ENCODE measurements around the gene GFPT2.

GFPT2 gene

DNA sequence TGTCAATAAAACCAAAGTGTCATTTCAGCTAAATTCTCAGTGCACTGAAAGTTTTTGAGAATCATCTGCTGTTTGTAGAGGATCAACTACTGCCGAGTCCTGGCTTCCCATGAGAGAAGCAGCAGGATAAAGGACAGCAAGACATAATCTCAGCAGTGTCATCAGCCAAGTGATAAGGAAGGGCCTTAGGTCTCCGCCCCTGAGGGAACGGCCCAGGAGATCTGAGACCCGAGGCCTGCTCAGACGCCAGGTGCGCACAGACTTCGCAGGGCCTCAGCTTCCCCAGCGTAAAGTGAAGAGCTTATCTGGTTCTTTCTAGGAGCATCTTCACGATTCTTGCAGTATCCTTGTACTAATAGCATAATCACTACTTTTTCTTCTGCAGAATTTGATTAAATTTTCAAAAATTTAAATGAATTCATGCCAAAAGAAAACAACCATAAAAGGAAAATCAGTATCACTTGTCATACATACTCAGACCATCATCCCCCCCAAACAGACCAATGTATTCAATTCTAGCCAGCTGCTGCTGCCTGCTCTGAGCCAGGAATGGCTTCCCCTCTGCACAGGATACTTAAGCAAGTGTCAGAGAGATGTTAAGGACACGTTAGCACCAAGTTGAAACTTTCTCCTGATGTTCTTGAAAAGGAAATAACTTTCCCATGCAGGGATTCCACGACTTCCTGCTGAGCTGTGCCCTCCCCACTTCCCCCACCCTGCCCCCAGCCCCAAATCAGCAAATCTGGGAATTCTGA is 2.2 kb downstream of the GFPT2 start:
- no peak for DNase-seq

DNA sequence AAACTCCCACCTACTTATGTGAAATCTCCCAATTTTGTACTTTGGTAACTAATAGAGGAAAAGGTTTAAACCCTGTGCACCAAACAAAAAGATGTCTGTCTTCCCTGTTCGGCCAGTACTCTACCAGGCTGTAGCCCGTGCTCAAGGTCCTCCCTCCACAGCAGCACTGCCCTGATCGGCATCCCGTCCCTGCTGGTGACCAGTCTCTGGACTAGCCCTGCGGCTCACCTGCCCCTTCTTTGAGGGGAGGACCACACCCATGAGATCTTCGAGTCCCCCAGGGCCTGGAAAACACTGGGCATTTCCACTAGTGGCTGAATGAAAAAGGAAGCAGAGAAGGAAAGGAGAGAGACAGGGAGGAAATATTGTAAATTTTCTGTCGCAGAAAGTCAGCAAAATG is 2.8 kb downstream of the GFPT2 start:
- DNase-seq, result no peak

DNA sequence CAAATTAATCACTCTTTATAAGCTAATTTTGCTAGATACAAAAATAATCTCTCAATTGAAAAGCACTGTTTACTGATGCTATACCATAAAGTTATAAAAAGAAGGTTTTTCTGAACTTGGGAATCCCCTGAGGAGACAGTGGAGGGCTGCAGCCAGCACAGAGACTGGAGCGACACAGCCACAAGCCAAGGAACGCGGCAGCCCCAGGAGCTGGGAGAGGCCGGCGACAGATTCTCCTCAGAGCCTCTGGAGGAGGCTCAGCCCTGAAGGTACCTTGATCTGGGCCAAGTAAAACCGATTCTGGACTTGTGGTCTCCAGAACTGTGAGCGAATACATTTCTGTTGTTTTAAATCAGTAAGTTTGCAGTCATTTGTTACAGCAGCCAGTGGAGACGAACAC is 3.7 kb downstream of the GFPT2 start:
- no peak for DNase-seq

DNA sequence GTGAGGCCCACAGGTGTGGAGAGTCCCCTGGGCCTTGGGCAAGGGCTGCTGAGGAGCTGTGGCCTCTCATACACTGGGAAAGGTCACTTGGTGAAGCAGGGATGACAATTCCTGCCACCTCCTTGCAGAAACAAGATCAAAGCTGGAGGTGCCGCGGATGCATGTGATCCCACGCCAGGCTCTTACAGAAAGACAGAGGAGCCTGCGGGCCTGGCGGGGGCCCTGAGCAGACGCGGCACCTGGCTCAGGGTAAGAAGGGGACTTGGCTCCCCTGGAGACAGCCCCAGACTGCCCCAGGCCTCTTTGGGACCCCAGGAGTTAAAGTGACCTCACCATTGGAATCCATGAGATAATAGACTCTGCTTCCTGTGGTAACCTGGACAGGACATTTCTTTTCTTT is 4.8 kb downstream of the GFPT2 start:
- DNase-seq, result no peak

DNA sequence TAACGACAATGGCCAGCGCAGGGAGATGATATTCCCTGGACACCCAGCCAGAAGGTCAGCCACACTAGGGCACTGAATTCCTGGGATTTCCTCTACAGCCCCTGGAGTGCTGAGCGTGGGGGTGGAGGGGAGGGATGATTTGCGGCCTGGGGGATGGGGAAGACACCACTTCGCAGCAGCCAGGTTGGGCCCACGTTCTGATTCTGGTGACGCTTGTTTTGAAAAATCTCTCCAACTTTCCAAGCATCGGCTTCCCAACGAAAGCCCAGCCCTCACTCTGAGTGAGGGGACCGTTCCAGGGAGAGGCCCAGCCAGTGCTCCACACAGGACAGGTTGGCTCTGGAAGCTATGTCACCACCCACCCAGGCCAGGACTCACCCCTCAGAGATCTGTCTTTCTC is 5.4 kb downstream of the GFPT2 start:
- DNase-seq, result no peak

DNA sequence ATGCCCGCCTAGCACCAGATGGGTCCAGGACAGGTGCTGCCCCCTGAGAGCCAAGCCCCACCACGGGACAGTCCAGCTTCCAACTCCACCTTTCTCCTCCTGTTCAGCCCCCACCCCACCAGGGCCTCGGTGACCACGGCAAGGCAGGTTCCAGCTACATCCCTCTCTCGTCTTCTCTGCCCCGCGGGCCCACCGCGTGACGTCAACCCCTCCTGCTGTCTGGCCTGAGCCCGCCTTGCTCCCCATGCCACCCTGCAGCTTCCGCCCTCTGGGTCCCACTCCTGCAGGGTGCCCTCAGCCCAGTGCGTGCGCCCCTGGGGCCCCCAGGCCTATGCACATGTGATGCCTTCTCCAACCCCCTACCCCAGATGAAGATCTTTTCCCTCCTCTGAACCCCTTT is 6.8 kb downstream of the GFPT2 start:
- DNase-seq, result no peak

DNA sequence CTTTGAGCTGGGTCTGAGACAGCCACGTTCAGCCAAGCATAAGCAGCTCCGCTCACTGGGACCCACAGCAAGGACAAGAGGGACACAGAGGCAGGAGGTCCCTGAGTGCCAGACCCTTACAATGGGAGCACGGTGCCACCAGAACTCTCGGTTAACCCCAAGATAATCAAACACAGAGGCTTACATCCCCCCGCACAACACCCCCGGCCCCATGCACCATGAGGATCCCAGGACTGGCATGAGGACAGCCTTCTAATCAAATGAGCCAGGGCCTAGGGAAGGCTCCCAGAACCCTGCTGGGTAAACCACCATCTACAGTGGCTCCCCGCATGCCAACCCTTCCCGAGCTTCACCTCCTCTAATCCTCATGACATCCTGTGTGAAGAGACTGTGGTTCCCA is 7.4 kb downstream of the GFPT2 start:
- no peak for DNase-seq

DNA sequence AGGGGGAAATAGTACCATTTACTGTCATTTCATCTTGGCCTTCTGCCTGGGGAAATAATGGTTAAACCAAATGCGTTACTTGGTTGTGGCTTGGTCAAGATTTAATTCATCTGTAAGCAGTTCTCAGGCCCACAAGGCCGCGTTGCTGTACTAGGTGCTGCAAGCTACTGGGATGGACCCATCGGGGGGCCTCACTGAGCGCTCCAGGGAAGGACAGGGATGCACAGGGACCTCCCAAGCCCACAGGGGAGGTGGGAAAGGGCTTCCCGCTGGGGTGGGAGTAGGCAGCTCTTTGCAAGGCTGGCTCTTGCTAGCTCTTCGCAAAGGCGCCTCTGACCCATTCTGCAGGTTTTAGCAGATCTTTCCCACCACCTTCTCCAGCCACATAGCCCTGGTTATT is 8.0 kb downstream of the GFPT2 start:
- DNase-seq, result no peak

DNA sequence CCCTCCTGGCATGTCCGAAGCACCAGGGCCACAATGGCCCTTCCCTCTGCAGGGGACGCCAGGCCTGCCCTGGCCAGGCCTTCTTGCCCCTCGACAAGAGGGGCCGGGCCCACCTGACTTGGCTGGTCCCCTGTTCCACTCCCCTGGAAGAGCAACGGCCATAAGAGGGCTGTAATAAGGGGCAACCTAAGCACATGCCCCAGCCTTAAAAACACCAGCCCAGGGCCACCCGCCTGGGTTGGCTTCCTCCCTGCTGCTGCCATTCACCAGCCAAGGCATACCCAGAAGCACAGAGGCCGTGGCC is 8.5 kb downstream of the GFPT2 start:
- DNase-seq, result no peak

DNA sequence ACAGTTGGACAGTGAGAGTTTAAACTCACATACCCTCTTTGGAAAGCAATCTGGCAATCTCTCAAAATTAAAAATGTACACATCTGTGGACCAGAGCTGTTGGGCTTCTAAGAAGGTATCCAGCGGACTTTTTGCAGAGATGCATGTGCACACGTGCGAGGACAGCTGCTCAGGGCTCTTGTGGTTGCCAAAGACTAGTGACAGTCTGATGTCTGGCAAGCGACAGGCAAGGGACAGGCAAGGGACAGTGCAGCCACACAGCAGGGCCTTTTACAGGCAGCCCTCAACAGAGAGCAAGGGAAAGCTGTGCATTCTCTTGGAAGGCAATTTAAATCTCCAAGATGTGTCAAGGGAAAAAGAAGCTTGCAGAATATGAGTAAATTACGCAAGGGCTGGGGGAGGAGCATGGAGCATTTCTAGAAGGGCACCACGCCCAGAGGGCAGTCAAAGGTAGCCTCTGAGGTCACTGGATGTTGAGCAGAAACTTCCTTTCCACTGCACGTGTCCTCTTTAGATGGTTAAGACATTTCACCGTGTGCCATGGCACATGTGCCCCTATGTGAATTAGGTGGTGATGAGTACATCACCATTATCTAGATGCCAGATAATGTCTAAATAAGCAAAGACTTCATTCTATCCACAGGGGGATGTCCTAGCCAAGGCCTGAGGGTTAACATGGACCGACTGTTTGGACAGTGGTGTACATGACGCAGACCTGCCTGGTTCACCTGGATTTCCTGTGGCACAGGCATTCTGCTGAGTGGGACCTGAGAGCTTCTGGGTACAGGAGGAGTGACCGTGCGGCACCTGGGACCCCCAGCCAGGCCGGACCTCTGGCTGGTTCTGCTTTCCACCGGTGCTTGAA is 9.1 kb downstream of the GFPT2 start:
- no peak for DNase-seq

DNA sequence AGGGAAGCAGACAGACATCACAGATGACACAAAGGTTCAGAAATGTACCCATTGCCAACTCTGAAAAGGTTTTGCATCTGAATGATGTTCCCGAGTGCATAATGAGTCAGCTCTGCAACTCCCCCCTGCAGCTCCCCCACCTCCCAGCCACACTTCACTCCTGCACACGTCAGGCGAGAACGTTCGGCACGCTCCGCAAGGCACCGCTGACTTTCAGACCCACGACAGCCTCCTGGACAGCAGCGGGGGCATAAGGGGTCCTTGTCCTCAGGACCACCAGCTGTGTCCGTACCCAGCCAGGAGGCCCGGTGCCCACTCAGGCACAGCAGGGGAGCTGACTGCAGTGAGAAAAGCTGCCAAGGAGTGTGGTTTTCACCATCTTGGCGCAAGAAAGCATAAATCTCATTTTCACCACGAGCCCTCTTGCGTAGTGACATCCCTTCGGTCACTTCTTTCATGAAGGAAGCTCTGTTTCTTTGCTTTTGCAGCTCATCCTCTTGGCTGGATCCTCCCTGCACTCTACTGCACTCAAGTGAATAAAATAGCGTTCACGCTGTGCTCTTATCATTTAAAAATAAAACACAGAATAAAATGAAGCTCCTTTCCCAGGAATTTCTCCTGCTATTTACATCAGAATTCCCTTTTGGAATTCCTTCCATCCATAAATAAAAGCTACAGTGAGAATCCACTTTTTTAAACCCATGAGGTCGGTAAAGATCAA is 9.9 kb downstream of the GFPT2 start:
- DNase-seq, result no peak

DNA sequence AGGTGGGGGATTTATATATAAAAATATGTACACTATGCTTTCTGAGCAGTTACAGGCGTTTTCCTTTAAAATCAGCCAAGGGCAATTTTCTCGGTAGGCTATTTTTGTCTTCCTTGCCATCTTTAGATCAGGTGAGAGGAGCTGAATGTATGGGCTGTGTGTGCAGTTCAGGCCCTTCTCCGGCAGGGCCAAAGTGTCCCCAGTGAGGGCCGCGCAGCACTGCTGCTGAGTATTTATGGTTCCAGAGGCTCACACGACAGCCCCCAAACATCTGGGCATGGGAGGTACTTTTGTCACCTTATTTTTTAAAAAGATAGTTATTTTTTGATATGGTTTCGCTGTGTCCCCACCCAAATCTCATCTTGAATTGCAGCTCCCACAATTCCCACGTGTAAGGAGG is 11.5 kb downstream of the GFPT2 start:
- no peak for DNase-seq

DNA sequence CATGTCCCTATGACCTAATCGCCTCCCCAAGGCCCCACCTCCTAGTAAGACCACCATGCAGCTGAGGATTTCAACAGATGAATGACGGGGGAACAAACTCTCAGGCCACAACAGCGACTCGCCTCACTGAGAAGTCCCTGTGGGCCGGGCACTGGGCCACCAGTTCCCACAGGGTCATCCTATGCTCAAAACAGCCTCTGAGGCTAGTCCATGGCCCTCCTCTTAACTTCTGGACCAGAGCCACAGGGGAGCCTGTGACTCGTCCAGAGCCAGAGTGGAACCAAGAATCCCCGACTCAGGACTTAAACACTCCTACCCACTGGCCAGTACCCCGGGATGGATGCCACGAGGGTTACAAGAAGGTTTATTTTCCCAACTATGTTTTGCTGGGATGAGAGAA is 12.3 kb downstream of the GFPT2 start:
- no peak for DNase-seq

DNA sequence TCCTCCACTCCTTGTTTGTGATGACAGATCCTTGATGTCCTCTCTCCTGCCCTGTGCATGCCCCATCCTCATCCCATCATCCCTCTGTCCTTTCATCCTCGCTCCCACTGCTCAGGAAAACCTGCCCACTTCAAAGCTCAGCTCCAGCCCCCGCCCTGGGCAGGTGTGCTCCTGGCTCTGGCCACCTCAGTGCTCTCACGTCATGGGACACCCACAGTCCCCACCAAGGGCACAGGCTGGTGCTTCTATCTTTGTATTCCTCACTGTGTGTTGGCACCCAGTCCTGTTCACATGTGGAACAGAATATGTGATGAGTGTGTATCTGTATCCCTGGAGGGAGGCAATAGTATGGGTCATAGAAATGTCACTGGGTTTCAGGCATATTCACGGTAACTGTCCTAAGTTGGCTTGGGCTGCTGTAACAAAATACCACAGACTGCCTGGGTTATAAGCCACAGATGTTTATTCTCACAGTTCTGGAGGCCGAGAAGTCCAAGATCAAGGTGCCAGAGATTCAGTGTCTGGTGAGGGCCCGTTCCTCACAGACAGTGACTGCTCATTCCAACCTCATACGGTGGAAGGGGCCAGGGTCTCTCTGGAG is 13.5 kb downstream of the GFPT2 start:
- DNase-seq, result no peak

DNA sequence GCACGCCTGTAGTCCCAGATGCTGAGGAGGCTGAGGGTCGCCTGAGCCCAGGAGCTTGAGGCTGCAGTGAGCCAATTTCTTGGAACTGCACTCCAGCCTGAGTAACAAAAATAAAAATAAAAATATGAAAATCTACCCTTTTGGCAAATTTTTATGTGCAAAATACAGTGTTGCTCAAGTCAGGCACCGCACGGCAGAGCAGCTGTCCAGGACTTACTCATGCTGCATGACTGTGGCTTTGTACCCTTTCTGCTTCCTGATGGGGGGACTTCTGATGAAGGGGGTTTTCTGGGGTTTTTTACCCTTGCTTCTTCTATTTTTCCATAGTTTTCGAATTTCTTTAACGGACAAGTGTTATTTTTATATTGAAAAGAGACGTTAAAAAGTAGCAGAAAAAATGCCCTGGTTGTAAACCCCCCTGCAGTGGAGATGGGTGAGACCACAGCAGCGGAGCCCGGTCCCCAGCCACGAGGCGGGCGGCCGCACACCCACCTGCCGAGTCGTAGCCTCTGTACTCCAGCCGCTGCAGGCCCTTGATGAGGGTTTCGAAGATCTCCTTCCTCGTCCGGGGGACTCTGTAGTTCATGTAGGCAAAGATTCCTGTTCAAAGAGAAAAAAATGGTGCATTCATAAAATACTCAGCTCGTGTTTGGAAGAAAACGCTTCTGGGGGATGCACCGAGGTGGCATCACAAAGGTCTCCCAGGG is 15.0 kb downstream of the GFPT2 start:
- no peak for DNase-seq

DNA sequence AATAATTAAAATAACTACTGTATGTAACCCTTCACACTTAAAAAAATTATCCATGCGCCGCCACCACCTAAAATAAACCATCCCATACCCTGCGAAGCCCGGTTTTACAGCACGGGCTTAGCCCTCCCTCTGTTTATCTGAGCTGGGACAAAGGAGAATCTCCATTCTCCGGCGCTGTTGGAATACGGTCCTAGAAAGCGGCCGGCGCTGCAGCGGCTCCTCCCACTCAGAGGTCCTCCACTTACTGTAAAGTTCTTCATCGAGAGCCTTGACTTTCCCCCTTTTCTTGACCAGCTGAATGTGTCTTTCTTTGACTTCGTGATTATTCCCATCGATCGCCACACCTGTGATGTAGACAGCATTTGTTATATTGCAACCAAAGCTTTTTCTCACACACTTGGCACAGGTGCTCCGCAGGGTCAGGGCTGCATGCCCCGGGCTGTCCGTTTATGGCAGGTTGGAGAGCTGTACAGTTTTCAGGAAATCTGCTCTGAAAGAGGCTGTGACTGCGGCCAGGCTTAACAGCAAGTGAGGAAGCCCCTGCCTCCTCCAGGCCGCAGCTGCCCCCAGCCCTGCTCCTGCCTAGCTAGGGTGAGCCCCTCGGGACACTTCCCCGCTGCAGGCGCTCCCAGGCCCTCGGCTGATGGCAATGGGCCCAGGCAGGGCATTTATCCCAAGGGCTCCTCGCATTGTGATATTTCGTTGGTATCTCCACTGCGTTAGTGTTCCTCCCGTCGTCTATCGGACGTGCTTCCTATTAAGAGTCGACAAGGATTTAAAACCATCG is 16.7 kb downstream of the GFPT2 start:
- DNase-seq, result no peak

DNA sequence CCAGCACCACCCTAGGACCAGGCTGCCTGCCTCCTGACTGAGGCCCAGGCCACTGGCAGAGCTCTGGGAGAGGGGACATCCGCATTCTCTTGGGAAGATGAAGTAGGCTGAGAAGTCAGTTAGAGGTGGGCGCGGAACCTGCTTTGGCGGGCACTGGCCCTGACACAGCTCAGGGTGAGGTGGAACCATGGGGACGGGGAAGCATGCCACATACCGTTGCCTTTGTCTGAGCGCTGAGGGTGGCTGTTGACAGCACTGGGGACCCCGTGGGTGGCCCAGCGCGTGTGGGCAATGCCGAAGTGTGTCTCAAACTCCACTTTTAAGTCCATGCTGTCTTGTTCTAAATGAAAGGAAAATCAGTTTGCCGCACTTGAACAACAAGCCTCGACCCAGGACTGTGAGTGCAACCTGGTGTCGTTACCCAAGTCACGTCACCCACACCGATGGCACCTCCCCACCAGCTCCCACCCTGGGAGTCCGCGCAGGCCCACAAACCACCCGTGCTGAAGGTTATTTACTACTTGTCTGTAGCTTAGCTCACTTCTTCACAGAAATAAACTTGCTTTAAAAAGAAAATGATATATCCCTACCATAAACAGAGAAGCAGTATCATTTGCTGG is 17.4 kb downstream of the GFPT2 start:
- no peak for DNase-seq

DNA sequence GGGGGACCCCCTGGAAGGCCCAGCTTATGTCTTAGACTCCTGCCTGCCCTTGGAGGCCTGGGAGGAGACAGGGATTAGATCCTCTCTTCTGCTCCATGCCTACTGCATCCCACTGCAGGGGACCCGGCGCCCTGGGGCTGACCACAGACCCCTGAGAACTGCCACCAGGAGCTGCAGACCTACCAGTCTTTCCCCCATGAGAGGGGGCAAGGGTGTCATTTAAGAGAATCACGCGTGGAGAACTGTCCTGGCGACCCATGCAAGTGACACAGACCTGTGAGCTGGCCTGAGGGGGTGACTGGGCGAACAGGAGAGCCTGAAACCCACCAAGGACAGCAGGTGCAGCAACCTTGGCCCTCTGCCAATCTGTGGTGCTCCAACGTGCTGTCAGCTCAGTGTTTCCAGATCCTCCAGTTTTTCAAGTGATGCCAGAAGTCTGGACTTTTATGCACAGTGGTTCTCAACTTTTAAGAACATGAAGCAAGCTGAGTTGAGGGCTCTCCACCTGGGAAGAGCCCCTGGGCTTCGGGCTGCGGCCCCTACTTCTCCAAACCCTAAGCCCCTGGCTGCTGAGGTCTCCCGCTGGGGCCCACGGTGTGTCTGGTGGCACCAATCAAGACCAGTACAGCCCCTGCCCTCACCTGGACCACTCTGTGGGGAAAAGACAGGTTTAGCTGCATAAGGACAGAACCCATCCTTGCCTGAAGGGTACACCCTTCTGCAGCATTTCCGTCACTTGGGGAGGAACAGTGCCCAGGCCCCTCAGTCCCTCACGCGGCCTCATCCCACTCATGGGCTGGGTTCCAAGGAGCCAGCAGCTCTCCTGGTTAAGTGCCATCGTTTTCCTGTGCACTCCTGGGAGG is 18.2 kb downstream of the GFPT2 start:
- no peak for DNase-seq

DNA sequence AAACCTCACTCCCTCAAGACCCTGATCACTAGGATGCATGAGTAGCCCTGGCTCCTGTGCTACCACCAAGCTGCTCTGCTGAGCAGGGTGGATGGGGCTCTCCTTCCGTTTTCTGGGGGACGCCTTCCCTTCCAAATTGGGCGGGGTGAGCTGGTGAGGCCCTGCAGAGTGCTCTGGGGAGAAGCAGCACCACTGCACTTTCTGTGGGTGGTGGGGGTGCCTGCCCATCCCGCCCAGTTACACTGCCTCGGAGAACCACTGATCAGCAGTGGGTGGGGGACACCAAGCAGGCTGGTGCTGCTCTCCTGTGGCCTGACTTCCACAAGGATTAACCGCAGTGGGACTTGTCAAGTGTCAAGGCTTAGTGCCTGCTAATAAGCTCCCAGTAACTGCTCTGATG is 19.0 kb downstream of the GFPT2 start:
- no peak for DNase-seq

DNA sequence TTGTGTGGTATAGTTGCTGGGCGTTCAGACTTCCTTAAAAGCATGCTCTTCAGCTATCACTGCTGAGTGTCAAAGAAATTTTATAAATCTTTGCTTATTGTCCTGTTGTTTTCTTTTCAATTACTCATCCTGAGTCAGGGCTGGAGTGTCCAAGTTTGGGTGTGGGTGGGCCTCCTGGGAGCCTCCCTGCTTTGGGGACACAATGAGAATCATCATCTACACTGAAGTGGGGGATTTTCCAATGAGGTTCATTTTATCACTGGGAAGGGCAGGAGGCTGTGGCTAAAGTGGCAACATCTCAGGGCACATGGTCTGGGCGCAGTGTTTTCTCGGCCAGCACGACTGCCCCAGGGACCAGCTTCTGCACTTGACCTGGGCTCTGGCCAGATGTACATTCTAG is 19.5 kb downstream of the GFPT2 start:
- no peak for DNase-seq

DNA sequence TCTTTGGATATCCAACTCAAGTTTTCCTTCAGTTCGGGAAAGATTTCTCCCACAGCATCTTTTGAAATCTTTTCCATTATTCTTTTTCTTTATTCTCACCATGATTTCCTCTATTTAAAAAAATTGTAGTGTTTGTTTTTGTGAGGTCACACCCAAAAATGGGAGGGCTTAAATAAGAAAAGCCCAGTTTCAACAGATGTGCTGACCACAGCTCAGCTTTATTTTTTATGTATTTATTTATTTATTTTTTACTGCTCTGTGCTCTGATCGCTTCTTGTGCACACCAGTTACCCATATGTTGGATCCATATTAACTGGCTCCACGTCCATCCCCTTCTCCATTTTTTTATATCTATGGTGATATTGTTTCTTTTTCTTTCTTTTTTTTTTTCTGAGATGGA is 20.3 kb downstream of the GFPT2 start:
- DNase-seq, result no peak
